ENCODE data around the gene DDX59.

GRCh38 chr1:200644021-200644420, 25.7 kb downstream of the DDX59 start:
- TF ChIP-seq PATZ1 (CRISPR knock-in tag; IDR thresholded peaks at IDR 0.05; ENCODE audit: borderline replicate concordance): no peak
- no peak for TF ChIP-seq ESRRG (CRISPR knock-in tag; IDR thresholded peaks at IDR 0.05)
- TF ChIP-seq ZNF565 (CRISPR knock-in tag; conservative IDR thresholded peaks at IDR 0.05; ENCODE audit: low read depth): no peak
- no peak for TF ChIP-seq SNAI2 (CRISPR knock-in tag; IDR thresholded peaks at IDR 0.05)
- no peak for TF ChIP-seq TSHZ2 (CRISPR knock-in tag; IDR thresholded peaks at IDR 0.05)
